ENCODE data around the gene FBXW11.
"Not testable (repeated sequence)": the region's sequence is repeated elsewhere in the genome, so short reads cannot be mapped to it uniquely, and the experiment has no call there.

Gene FBXW11

DNA sequence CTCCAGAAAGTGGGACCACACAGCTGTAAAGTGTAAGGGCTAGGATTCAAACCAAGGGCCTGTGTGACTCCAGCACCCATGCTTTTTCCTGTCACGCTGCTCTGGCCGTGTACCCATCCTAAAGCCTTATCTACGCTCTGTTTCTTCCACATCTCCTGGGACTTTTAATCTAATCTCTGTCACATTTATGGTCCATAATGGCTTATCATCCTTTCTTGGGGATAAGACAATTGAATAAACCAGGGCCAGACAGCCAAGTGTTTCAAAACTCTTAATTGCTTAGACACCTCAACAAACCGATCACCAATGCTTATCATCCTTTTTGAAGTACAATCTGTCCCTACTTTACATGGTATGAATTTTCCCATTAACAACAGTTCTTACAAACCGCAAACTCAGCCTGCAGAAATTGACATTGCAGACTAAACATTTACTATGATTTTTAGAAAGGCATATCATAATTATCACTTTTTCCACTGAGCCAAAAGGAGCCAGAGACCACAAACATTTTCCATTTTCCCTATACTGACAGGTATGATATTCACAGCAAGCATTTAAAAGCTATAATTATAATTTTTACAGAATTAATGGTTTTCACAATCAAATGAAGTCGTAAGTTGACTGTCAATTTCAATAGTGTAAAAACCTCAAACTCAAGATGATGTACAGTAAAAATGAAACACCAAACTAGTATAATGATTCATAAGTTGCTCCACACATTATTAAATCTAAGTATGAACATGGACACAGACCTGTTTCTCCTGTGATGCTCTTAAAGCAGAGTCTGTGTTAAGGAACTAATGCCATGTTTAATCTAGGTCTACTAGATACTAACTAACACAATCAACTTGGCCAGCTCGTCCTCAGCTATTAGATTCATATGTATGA lies 99.5 kb downstream of the FBXW11 start:
- DNase-seq = no peak

DNA sequence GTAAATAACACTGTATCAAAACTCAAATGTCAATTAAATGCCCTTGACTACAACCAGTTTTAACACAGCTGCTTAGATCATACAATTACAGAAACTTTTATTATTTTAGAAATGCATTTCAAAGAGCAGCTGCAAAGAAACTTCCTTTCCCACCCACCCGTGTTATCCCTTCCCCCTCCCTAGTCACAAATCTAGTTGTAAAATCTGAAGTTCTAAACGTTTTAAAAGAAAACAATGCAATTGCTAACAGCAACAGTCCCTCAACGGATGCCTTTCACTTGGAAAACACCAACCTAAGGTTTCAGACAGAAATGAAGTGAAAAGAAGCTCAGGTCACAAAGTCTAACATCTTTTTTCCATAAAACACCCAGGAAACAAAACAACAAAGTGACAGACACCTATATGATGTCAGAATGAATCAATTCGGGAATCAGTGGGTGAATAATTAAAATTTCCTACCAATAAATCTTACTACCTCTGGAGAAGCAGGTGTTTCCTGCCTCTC lies 100.3 kb downstream of the FBXW11 start:
- DNase-seq = no peak

DNA sequence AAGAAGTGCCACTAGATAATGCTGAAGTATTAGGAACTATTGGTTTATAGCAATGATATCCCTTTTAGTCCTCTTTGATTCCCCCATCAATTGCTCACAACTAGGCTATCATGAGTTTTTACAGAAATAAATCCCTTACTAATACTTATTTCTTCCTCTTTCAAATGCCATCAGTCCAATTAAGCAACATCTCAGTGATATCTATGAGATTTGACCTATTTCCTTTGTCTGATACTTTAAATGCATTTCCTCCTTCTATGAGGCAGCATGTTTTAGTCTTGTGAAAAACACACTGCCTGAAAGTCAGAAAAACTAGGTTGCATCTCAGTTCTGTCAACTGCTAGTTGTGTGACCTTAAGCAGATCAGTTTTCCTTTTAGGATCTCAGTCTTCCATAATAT lies 101.6 kb downstream of the FBXW11 start:
- no peak for DNase-seq

DNA sequence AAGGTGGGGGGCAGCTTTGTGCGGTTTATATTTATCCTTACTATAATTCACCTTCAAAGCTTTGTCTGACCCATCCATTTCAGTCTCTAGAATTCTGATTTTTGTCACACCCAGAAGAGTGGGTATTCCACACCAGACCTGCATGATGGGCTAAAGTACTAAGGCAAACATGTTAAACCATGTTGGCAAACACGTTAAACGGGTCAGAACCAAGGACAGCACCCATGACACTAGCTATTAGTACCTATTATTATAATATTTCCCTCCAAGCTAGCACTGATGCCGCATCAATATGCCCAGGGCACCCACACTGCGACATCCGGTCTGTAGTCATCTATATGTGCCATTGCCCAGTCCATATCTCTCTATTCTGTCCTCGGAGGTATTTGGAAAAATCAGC lies 104.7 kb downstream of the FBXW11 start:
- no peak for DNase-seq

DNA sequence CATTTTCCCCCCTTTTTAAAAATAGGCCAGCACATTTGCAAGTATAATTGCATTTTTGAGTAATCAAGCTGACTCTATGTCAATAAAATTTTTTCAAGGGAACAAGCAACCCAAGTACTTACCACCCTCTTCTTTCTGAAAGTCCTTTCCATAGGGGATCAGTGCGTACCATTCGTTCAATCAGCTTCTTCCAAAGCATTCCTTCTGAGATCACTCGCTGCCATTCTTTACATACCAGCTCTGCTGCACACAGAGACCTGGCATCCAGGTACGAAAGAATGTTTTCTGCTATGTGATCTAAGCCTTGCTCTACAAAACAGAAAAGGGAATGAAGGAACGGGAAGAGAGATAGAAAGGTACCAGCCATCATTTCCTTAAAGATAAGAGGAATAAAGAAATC lies 106.6 kb downstream of the FBXW11 start:
- DNase-seq = no peak

DNA sequence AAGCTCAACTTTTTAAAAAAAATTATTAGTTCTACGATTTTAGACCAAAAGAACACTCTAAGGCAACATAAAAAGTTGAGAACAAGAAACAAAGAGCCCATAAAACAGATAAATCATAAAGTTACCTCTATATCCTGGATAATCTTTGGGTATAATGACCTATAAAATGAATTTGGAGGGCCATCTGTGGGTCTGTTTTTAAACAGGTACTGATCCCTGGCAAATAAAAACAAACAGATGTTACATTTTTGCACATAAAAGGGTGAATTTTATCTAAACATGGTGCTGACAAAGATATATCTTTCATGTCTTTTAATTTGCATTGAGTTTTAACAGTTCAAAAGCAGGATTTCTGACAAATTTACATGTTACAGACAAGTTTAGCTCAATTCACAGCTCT lies 107.6 kb downstream of the FBXW11 start:
- no peak for DNase-seq

DNA sequence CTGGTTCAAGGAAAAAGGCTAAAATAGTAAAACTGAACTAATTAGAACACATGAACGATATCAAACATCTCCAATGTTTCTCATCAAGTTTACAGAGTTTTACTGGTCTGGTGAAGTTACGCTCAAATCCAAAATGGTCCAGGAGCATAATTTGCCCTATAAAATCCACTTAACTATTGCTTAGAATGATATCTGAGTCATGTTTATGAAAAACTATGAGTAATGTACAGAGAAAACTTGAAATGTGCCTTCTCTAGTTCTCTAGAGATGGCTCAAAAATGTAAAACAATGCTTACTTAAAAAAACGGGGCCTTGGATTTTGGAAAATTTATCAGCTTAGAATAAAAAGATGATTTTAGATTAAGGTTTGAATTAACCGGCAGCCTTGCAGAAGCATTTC lies 108.1 kb downstream of the FBXW11 start:
- DNase-seq = no peak

DNA sequence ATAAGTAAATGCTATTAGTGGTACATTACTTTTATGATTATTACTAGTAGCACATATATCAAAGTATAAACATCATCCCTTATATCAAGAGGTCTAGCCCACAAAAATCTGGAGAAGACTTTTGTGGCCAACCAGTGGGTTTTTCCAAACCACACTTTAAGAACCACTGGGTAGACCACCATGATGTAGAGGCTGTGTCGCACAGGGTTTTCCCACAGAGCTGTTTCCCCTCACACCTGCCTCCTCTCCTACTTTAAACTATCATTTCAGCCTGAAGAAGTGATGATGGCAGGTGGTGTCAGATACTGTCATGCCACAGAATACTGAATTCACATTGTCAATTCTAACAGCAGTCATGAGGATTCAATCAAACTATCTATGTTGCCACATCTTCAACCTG lies 109.2 kb downstream of the FBXW11 start:
- no peak for DNase-seq

DNA sequence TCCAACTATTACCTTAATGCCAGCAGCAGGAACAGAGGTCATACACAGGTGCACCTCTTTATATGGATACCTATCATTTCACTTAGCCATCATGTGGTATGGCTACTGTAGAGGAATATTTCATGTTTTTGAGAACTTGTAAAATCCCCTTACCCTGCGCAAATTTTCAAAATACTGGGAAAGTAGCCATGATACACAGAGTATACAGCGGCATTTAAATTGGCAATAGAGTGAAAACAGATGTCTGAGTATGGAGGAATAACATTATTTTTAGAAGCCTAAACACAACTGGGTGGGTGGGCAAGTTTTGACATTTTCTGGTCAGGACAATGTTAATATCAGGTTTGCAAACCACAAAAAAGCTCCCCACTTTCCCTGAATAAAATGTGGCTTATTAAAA lies 111.4 kb downstream of the FBXW11 start:
- no peak for DNase-seq

DNA sequence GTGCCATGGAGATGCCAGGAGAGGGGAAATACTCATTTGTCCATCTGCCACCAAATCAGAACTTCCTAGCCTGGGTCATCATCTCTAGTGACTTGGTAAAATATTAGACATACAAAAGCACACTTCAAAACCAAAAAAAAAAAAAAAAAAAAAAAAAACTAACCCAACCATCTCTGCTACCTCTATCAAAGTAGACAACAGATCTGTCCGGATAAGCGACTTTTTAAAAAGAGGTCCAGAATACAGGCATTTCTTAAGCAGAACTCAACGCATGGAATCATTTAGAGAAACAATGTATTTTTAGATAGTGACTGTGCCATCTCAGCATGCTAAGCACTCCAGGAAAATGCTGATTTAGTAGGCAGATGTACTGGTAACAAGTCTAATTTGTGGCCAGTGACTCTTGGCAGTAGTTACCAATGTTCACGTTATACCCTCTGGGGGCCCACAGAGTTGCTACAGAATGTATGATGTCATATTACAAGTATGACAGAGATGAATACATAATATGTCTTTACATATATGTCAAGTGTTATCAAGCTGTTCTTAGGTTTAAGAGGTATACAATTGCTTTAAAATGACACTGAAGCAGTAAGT lies 113.0 kb downstream of the FBXW11 start:
- no peak for DNase-seq

DNA sequence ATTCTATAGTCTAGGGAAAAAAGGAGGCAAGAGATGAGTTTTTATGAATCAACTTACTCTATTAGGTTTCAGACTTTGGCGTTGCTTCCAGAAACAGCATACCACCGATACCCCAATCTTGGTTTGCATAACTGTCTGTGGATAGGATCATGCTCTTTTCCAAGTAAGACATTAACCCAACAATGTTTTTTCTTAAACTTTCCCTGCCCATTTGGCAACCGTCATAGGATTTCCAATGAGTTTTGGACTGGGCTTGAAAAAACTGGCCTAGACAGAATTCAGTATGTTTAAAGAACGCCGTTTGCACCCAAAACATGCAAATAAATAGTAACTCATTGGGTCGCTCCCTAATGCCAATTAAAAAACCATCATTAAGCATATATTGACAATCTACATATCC lies 114.8 kb downstream of the FBXW11 start:
- DNase-seq = no peak

DNA sequence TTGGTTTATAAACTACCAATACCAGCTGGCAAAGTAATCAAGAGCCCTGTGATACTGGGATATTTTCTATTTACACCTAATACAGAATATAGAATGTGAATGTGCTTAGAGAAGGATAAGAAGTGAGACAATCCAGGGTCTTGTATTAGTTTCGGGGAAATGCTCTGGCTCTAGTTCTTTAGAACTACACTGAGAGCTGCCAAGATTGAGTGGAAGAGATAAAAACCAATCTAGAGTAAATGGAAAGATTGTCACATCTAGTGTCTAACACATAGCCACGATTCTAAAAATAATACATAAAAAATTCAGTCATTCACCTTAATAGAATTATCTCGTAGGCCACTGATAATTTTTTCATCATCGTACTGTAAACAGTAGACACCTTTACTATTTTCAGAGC lies 115.3 kb downstream of the FBXW11 start:
- no peak for DNase-seq

DNA sequence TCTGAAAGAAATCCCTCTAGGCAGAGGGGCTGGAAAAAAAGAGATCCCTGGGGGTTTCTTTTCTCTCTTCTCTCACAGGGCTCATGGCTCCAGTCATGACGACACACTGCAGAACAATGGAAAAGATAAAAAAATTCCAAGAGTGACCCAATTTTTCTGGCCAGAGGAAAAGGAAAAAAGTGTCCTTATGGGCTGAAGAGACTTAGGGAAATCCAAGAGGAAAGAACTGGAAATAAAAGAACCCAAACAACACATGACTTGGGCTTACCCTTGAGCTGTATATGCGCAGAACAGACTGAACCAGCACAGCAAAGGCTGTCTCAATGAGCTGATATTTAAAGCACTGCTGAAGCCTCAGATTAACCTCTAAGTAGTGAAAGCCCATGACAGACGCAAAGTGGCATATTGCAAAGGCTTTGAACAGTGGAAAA lies 118.4 kb downstream of the FBXW11 start:
- DNase-seq = no peak

DNA sequence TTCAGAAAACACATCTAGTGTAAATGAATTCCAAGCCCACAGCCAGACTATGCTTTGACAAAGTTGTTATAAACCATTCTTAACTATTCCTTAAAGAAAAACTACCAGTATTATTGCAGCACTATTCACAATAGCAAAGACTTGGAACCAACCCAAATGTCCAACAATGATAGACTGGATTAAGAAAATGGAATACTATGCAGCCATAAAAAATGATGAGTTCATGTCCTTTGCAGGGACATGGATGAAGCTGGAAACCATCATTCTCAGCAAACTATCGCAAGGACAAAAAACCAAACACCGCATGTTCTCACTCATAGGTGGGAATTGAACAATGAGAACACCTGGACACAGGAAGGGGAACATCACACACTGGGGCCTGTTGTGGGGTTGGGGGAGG lies 120.4 kb downstream of the FBXW11 start:
- not testable (repeated sequence) for DNase-seq

DNA sequence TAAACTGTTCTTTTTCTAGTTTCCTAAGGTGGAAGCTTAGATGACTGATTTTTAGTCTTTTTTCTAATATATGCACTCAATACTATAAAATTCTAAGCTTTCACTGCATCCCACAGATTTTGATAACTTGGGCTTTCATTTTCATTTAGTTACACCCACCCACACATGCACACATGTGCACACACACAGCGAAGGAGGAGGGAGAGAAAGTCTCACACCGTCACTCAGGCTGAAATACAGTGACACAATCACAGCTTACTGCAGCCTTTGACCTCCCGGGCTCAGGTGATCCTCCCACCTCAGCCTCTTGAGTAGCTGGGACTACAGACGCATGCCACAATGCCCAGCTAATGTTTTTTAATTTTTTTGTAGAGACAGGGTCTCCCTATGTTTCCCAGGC lies 124.3 kb downstream of the FBXW11 start:
- DNase-seq = no peak

DNA sequence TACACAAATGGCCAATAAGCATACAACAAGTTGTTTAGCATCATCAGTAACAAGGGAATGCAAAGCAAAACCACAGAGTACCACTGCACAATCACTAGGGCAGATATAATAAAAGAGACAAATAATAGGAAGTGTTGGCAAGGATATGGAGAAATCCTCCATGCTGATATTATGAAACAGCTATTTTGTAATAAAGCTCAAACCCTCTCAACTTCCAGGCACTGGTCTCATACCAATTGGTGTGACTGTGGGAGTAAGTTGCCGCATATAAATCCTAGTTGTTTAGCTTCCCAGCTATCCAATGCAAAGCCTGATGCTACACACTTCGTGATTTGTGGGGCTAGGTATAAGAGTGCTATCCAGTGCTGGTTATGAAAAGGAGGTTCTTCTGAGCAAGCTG lies 132.2 kb downstream of the FBXW11 start:
- DNase-seq = no peak

DNA sequence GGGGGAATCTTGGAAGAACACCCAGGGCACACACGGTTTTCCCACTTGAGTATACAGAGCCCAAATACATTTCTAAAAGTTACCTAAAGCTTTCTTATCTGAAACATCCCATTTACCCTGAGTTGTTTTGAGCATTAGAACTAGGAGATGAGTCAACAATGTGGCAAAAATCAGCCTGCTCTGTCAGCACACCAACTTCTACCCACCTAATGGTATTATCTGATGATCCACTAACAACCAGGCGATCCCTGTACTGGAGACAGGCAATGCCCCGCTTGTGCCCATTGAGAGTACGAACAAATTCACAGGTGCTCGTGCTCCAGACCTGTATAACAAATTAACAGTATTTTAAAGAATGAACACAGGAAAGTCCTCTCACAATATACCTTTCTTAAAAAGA lies 133.8 kb downstream of the FBXW11 start:
- DNase-seq = no peak

DNA sequence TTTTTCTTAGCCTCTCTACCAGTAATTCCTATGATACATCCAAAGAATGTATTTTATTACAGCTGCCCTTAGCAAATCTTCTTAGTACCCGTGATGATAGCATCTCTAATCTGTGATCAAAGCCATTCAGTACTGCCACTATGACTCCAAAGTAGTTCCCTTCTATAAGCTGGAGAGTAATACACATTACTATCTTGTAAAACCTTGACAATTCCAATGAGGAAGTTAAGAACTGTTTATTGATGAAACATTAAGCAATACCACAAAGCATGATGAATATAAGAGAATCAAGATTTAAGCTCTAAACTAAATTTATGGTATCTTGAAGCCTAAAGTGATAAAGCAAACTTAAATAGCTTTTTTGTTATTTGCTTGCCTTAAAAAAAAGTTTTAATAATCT lies 134.7 kb downstream of the FBXW11 start:
- DNase-seq = no peak

DNA sequence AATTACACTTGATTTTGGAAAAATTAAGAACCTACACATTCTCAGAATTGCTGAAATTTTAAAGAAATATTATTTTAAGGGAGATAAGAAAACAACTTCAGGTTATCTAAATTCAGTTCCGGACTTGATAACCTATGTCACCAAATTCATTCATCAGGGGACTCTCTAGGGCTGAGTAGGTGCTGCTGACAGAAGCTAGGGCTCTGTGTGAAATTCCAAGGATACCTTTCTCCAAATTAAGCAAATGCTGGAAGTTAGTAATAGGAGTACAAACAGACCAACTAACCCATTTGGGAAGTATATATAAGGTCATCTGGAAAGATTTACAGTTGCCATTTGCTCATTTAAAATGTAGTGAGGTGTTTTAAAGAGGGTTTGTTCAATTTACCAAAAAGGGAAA lies 136.5 kb downstream of the FBXW11 start:
- DNase-seq = no peak

DNA sequence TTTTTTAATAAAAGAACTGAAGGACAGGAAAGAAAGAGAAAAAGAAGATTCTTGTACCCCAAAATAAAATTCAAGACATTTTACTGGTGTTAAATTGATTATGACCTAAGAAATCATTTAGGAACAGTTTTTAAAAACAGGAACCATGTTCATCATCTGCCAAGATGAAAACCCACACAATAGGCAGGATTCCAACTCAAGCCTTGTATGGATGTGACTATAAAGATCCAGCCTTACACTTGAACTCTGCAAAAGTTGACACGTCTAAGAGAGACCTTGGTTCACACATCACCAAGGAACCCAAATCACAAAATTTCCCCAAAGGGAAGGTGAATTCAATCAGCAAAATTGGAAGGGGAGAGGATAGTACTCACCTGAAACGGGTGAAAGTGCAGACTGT lies 138.2 kb downstream of the FBXW11 start:
- DNase-seq = no peak

DNA sequence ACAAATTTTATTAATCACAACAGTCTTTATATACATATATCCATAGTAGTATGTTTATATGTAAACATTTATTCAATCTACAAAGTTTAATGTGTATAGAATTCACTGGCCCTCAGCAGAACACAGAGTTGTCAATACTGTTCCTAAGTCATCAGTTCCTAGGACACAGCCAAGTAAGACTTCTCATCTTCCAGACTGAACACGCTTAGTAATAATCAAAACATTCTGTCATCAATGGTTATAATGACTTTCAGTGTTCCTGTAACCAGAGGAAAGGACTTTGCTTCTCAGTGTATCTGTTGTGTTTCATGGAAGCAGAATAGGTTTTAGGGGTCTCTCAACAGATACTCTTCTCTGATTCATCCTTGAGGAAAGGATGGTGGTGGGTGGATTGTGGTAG lies 138.7 kb downstream of the FBXW11 start:
- DNase-seq = no peak

DNA sequence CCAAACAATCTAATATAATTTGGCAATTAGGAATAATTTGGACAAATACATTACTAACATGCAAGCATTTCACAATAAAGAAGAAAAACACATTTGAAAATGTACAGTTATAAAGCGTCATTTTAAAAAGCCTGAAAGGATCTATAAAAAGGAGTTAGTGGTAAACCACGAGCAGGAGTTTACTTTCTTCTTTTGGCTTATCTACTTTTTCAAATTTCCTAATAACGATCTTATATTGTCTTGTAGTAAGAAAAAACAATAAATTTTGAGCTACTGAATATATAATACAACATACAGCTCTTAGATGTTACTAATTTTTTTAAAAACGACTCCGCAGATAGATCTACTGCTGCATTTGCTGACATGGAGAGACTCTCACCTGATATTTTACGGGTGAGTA lies 141.0 kb downstream of the FBXW11 start:
- no peak for DNase-seq

DNA sequence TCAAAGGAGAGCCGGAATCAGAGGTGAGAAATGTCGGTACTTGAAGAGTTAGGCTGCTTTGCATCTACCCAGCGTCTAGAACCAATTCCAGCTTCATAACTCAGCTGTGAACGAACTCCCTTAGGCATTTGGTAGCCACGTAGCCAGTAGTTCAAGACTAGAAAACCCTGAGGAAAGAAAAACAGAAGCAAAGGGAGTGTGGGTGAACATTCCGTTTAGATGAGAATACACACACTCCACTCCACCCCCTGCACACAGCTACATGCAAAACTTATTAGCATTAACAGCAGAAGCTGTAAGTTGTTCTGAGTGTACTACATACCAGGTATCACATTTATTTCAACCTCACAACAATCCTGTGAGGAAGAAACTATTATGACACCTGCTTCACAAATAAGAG lies 142.5 kb downstream of the FBXW11 start:
- no peak for DNase-seq

DNA sequence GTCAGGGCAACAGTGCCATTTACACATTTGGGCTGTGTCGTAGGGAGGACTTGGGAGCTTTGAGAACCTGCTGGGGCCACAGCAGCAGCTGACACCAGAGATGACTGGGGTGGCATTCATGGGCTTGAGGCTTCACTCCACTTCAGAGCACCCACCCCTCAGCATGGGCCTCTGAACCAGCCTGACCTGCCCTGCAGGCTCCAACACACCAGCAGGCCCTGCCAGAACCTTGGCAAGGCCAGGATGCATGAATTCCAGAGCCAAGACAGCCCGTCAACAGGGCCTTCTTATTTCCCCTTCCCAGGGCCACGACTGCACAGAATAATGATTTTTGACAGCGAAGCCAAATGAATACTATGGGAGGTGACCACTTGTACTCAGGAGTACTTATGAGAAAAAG lies 143.8 kb downstream of the FBXW11 start:
- no peak for DNase-seq

DNA sequence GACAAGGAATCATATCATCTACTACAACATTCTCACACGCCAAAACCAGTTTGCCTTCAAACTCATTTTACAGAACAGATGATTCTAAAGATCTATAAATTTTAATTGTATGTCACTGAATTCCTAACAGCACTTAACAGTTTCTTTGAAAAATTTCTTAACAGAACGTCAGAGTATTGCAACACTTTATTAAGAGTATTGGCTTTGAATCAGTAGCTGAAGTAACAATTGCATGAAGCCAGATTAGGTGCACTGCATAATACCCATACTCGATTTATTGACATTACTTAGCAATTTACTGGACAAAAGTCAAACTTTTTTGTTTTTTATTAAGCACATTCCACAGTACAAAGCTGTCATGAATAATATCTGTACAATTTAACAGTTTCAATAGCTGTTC lies 145.1 kb downstream of the FBXW11 start:
- DNase-seq = no peak

Measured in CD4-positive, alpha-beta T cell treated with Interleukin-1 beta for 1 hour (primary cell).